Measurements from ENCODE around the gene ADGRG6.
"Not testable (repeated sequence)": the region's sequence is repeated elsewhere in the genome, so short reads cannot be mapped to it uniquely, and the experiment has no call there.

The ADGRG6 gene

GRCh38 chr6:142441716-142442115 lies 139.9 kb downstream of the ADGRG6 start:
- DNase-seq (ENCODE audit: low read depth in 1 of 2, low spot score in 1 of 2) = no peak

GRCh38 chr6:142443102-142443501 lies 141.3 kb downstream of the ADGRG6 start:
- DNase-seq (ENCODE audit: low read depth in 1 of 2, low spot score in 1 of 2) = no peak

- DNase-seq (ENCODE audit: low read depth in 1 of 2, low spot score in 1 of 2) = no peak
Observed at GRCh38 chr6:142443532-142443931, 141.7 kb downstream of the ADGRG6 start.

- no peak for DNase-seq (ENCODE audit: low read depth in 1 of 2, low spot score in 1 of 2)
Observed at GRCh38 chr6:142444376-142444775, 142.6 kb downstream of the ADGRG6 start.

GRCh38 chr6:142444881-142445301 lies 143.1 kb downstream of the ADGRG6 start:
- no peak for DNase-seq (ENCODE audit: low read depth in 1 of 2, low spot score in 1 of 2)

GRCh38 chr6:142446168-142446567 lies 144.4 kb downstream of the ADGRG6 start:
- DNase-seq (ENCODE audit: low read depth in 1 of 2, low spot score in 1 of 2) = no peak

- no peak for DNase-seq (ENCODE audit: low read depth in 1 of 2, low spot score in 1 of 2)
Observed at GRCh38 chr6:142446576-142446975, 144.8 kb downstream of the ADGRG6 start.

GRCh38 chr6:142448091-142448729 lies 146.4 kb downstream of the ADGRG6 start:
- no peak for DNase-seq (ENCODE audit: low read depth in 1 of 2, low spot score in 1 of 2)

GRCh38 chr6:142450856-142451255 lies 149.0 kb downstream of the ADGRG6 start:
- DNase-seq (ENCODE audit: low read depth in 1 of 2, low spot score in 1 of 2) = not testable (repeated sequence)

- DNase-seq (ENCODE audit: low read depth in 1 of 2, low spot score in 1 of 2) = no peak
Observed at GRCh38 chr6:142452993-142453392, 151.2 kb downstream of the ADGRG6 start.

- DNase-seq (ENCODE audit: low read depth in 1 of 2, low spot score in 1 of 2) = not testable (repeated sequence)
Observed at GRCh38 chr6:142454196-142454595, 152.4 kb downstream of the ADGRG6 start.

GRCh38 chr6:142454848-142455247 lies 153.0 kb downstream of the ADGRG6 start:
- not testable (repeated sequence) for DNase-seq (ENCODE audit: low read depth in 1 of 2, low spot score in 1 of 2)

GRCh38 chr6:142455957-142456589 lies 154.3 kb downstream of the ADGRG6 start:
- no peak for DNase-seq (ENCODE audit: low read depth in 1 of 2, low spot score in 1 of 2)

- DNase-seq (ENCODE audit: low read depth in 1 of 2, low spot score in 1 of 2) = no peak
Observed at GRCh38 chr6:142457638-142458406, 156.0 kb downstream of the ADGRG6 start.

GRCh38 chr6:142458836-142459235 lies 157.0 kb downstream of the ADGRG6 start:
- no peak for DNase-seq (ENCODE audit: low read depth in 1 of 2, low spot score in 1 of 2)

GRCh38 chr6:142459271-142459670 lies 157.5 kb downstream of the ADGRG6 start:
- DNase-seq (ENCODE audit: low read depth in 1 of 2, low spot score in 1 of 2) = no peak

GRCh38 chr6:142462260-142462659 lies 160.5 kb downstream of the ADGRG6 start:
- no peak for DNase-seq (ENCODE audit: low read depth in 1 of 2, low spot score in 1 of 2)

GRCh38 chr6:142463988-142464387 lies 162.2 kb downstream of the ADGRG6 start:
- no peak for DNase-seq (ENCODE audit: low read depth in 1 of 2, low spot score in 1 of 2)

GRCh38 chr6:142469220-142469619 lies 167.4 kb downstream of the ADGRG6 start:
- no peak for DNase-seq (ENCODE audit: low read depth in 1 of 2, low spot score in 1 of 2)

- DNase-seq (ENCODE audit: low read depth in 1 of 2, low spot score in 1 of 2) = no peak
Observed at GRCh38 chr6:142470421-142470820, 168.6 kb downstream of the ADGRG6 start.

- no peak for DNase-seq (ENCODE audit: low read depth in 1 of 2, low spot score in 1 of 2)
Observed at GRCh38 chr6:142474531-142475289, 172.9 kb downstream of the ADGRG6 start.
